Fibroblast of villous mesenchyme (primary cell): ENCODE data around the gene TMEM116. TPM values are rescaled to one million over a fixed set of nuclear protein-coding genes. Genes with fewer than 3 reads are reported as not detected.

ENCODE experiments used
- DNase-seq: peaks from one replicate; pipeline ENCODE4 v3.0.0-alpha.2; 2010; ENCODE audit warnings: low read depth
- H3K4me3 ChIP-seq: 2 replicates; pipeline ENCODE4 v1.5.1; 2011; ENCODE audit warnings: low read depth, mild to moderate bottlenecking, low read length
- CTCF ChIP-seq: IDR thresholded peaks from 2 replicates; pipeline ENCODE4 v1.5.1; 2012; ENCODE audit warnings: low read depth, mild to moderate bottlenecking, low read length; ENCODE audit not compliant: insufficient read depth
- total RNA-seq: library from RNA; depleted of rRNA; stranded (reverse); fragments of >200 nt; gene quantifications from 2 replicates; pipeline ENCODE4 v1.2.3, GENCODE V29; 2012

Gene TMEM116
- total RNA-seq, 1 donor = 7.3 TPM

GRCh38 chr12:111991946-111992345, 21.0 kb downstream of the TMEM116 start:
- H3K4me3 ChIP-seq = no peak overlapping the region
- no peak for TF ChIP-seq CTCF
- DNase-seq = peak; percentile 54

GRCh38 chr12:111991535-111991934, 21.4 kb downstream of the TMEM116 start:
- no peak for TF ChIP-seq CTCF
- no peak for DNase-seq
- H3K4me3 ChIP-seq = no peak overlapping the region

GRCh38 chr12:111984820-111985219, 28.1 kb downstream of the TMEM116 start:
- no peak for TF ChIP-seq CTCF
- DNase-seq = no peak

GRCh38 chr12:111981987-111982386, 31.0 kb downstream of the TMEM116 start:
- no peak for DNase-seq
- no peak overlapping the region for H3K4me3 ChIP-seq
- TF ChIP-seq CTCF = no peak

More at GRCh38 chr12:111984820-111985219, 28.1 kb downstream of the TMEM116 start:
- no peak overlapping the region for H3K4me3 ChIP-seq

GRCh38 chr12:111980598-111980997, 32.4 kb downstream of the TMEM116 start:
- TF ChIP-seq CTCF = no peak
- H3K4me3 ChIP-seq = no peak overlapping the region
- no peak for DNase-seq

GRCh38 chr12:111978545-111978944, 34.4 kb downstream of the TMEM116 start:
- no peak for TF ChIP-seq CTCF
- no peak for DNase-seq
- H3K4me3 ChIP-seq = no peak overlapping the region

GRCh38 chr12:111976860-111977259, 36.1 kb downstream of the TMEM116 start:
- H3K4me3 ChIP-seq = no peak overlapping the region
- no peak for TF ChIP-seq CTCF
- DNase-seq = no peak
